ENCODE data around the gene TCF12.

Gene TCF12

GRCh38 chr15:57313134-57313483, 394.7 kb downstream of the TCF12 start:
- H3K27me3 ChIP-seq (ENCODE audit: insufficient read depth, low read length, poor library complexity, severe bottlenecking), result no peaks in the 10 kb centered on the region
- no peaks in the 10 kb centered on the region for H3K4me1 ChIP-seq (ENCODE audit: insufficient read depth, low read length, poor library complexity, severe bottlenecking)
- H2AFZ ChIP-seq (ENCODE audit: low read length), result no peak overlapping the region
- TF ChIP-seq CTCF (conservative IDR thresholded peaks at IDR 0.05; ENCODE audit: low read length) (no peak), EZH2phosphoT487 (IDR thresholded peaks at IDR 0.05; ENCODE audit: borderline replicate concordance) (no peak)
- H4K20me1 ChIP-seq (ENCODE audit: insufficient read depth, low read length, poor library complexity, severe bottlenecking), result no peaks in the 10 kb centered on the region
- H3K9me2 ChIP-seq (replicated peaks; ENCODE audit: low read depth, low read length), result no peaks in the 10 kb centered on the region
- no peaks in the 10 kb centered on the region for H3K79me2 ChIP-seq (ENCODE audit: insufficient read depth, low read length)
- H3K4me3 ChIP-seq (ENCODE audit: low read length, poor library complexity, severe bottlenecking), result no peak overlapping the region
- H3K9me3 ChIP-seq (ENCODE audit: insufficient read depth, low read depth, low read length), result no peaks in the 10 kb centered on the region
- H3F3A ChIP-seq (ENCODE audit: low read depth), result no peaks in the 10 kb centered on the region
- H3K9ac ChIP-seq (ENCODE audit: low read depth, low read length, poor library complexity, severe bottlenecking), result no peak overlapping the region
- H3K36me3 ChIP-seq (ENCODE audit: insufficient read depth, low read length), result no peaks in the 10 kb centered on the region
- no peak overlapping the region for H3K4me2 ChIP-seq (ENCODE audit: low read depth, low read length, poor library complexity, severe bottlenecking)

GRCh38 chr15:57314221-57314620, 395.8 kb downstream of the TCF12 start:
- H3K79me2 ChIP-seq (ENCODE audit: insufficient read depth, low read length), result no peaks in the 10 kb centered on the region
- H3F3A ChIP-seq (ENCODE audit: low read depth), result no peaks in the 10 kb centered on the region
- H3K9me3 ChIP-seq (ENCODE audit: insufficient read depth, low read depth, low read length), result no peaks in the 10 kb centered on the region
- H4K20me1 ChIP-seq (ENCODE audit: insufficient read depth, low read length, poor library complexity, severe bottlenecking), result no peaks in the 10 kb centered on the region
- no peaks in the 10 kb centered on the region for H3K9me2 ChIP-seq (replicated peaks; ENCODE audit: low read depth, low read length)
- no peak overlapping the region for H3K4me3 ChIP-seq (ENCODE audit: low read length, poor library complexity, severe bottlenecking)
- H3K9ac ChIP-seq (ENCODE audit: low read depth, low read length, poor library complexity, severe bottlenecking), result no peak overlapping the region
- no peak overlapping the region for H3K4me2 ChIP-seq (ENCODE audit: low read depth, low read length, poor library complexity, severe bottlenecking)
- no peak overlapping the region for H2AFZ ChIP-seq (ENCODE audit: low read length)
- TF ChIP-seq CTCF (conservative IDR thresholded peaks at IDR 0.05; ENCODE audit: low read length), result no peak
- no peak for TF ChIP-seq EZH2phosphoT487 (IDR thresholded peaks at IDR 0.05; ENCODE audit: borderline replicate concordance)
- no peaks in the 10 kb centered on the region for H3K4me1 ChIP-seq (ENCODE audit: insufficient read depth, low read length, poor library complexity, severe bottlenecking)
- H3K36me3 ChIP-seq (ENCODE audit: insufficient read depth, low read length), result no peaks in the 10 kb centered on the region
- no peaks in the 10 kb centered on the region for H3K27me3 ChIP-seq (ENCODE audit: insufficient read depth, low read length, poor library complexity, severe bottlenecking)

- Histone ChIP-seq H3F3A (ENCODE audit: low read depth) (no peaks in the 10 kb centered on the region), H3K4me1 (ENCODE audit: insufficient read depth, low read length, poor library complexity, severe bottlenecking) (peaks cover 12% of the 10 kb centered on the region), H3K9ac (ENCODE audit: low read depth, low read length, poor library complexity, severe bottlenecking) (no peak overlapping the region), H3K4me3 (ENCODE audit: low read length, poor library complexity, severe bottlenecking) (no peak overlapping the region), H4K20me1 (ENCODE audit: insufficient read depth, low read length, poor library complexity, severe bottlenecking) (no peaks in the 10 kb centered on the region), H3K36me3 (ENCODE audit: insufficient read depth, low read length) (no peaks in the 10 kb centered on the region), H3K79me2 (ENCODE audit: insufficient read depth, low read length) (no peaks in the 10 kb centered on the region), H3K9me2 (replicated peaks; ENCODE audit: low read depth, low read length) (no peaks in the 10 kb centered on the region), H3K4me2 (ENCODE audit: low read depth, low read length, poor library complexity, severe bottlenecking) (no peak overlapping the region), H3K9me3 (ENCODE audit: insufficient read depth, low read depth, low read length) (no peaks in the 10 kb centered on the region), H2AFZ (ENCODE audit: low read length) (no peak overlapping the region), H3K27me3 (ENCODE audit: insufficient read depth, low read length, poor library complexity, severe bottlenecking) (no peaks in the 10 kb centered on the region)
- TF ChIP-seq EZH2phosphoT487 (IDR thresholded peaks at IDR 0.05; ENCODE audit: borderline replicate concordance) (no peak), CTCF (conservative IDR thresholded peaks at IDR 0.05; ENCODE audit: low read length) (no peak)
Measured at GRCh38 chr15:57316451-57316850, 398.0 kb downstream of the TCF12 start.
